Stomach (tissue), 4 donors: ENCODE results near the gene PLCB4.

ENCODE experiments used
- EP300 ChIP-seq: sonication (generic); formaldehyde crosslinking; IDR thresholded peaks from one replicate; pipeline ENCODE4 v1.6.1; 2017; ENCODE audit warnings: antibody characterized with exemption
- POLR2A ChIP-seq, 4 donors: fragments of 450-650 bp; IDR thresholded peaks; one replicate each; pipeline ENCODE4 v1.6.1; 2016; ENCODE audit warnings: antibody characterized with exemption in 4 of 4, control low read depth in 2 of 4, mild to moderate bottlenecking in 1 of 4, moderate library complexity in 1 of 4
- POLR2AphosphoS5 ChIP-seq, 3 donors: sonication (generic); formaldehyde crosslinking; IDR thresholded peaks; one replicate each; pipeline ENCODE4 v1.6.1; 2016; ENCODE audit warnings: antibody characterized with exemption in 3 of 3
- TF ChIP-seq, protein P1 (sequence below), 7 experiments: fragments of 450-650 bp in 4 of 7; fragments of 200-600 bp in 3 of 7; sonication (generic) in 3 of 7; IDR thresholded peaks; one replicate each; pipeline ENCODE4 v1.5.1; 2016 to 2019; ENCODE audit warnings: antibody characterized with exemption in 7 of 7, control low read depth in 2 of 7, mild to moderate bottlenecking in 1 of 7

DNA sequence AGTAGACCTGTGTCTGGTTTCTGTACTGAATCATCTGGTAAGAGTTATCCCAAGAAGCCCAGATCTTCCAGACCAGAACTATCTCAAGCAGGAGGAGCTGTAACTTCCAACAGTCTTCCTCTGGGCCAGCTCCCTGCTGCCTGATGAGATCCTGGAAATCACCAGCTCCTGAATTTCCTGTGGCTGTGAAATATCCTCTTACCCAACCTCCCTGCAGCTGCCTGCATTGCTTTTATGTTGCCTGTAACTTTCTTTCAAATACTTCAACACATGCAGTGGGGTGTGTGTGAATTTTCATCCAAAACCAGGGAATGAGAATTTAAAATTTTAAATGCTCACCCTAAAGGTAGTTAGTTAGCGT, 285.0 kb downstream of the PLCB4 start:
- TF ChIP-seq, protein P1, sequence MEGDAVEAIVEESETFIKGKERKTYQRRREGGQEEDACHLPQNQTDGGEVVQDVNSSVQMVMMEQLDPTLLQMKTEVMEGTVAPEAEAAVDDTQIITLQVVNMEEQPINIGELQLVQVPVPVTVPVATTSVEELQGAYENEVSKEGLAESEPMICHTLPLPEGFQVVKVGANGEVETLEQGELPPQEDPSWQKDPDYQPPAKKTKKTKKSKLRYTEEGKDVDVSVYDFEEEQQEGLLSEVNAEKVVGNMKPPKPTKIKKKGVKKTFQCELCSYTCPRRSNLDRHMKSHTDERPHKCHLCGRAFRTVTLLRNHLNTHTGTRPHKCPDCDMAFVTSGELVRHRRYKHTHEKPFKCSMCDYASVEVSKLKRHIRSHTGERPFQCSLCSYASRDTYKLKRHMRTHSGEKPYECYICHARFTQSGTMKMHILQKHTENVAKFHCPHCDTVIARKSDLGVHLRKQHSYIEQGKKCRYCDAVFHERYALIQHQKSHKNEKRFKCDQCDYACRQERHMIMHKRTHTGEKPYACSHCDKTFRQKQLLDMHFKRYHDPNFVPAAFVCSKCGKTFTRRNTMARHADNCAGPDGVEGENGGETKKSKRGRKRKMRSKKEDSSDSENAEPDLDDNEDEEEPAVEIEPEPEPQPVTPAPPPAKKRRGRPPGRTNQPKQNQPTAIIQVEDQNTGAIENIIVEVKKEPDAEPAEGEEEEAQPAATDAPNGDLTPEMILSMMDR (IDR thresholded peaks at IDR 0.05): no peak
- TF ChIP-seq POLR2A (IDR thresholded peaks at IDR 0.05) (no peak), POLR2AphosphoS5 (IDR thresholded peaks at IDR 0.05) (no peak), EP300 (no peak)
